Suprapubic skin (tissue), 4 donors: Measurements from ENCODE around the gene CRTC3. TPM values are rescaled to one million over a fixed set of nuclear protein-coding genes. Genes with fewer than 3 reads are reported as not detected.

ENCODE experiments used
- DNase-seq, 2 donors: peaks; one replicate each; pipeline ENCODE4 v3.0.0-alpha.2; 2019; ENCODE audit warnings: low spot score in 2 of 2
- H3K27ac ChIP-seq: fragments of 200-600 bp; sonication (generic); one replicate; pipeline ENCODE4 v1.5.1; 2019
- H3K27me3 ChIP-seq: fragments of 200-600 bp; sonication (generic); one replicate; pipeline ENCODE4 v1.5.1; 2019
- H3K36me3 ChIP-seq: fragments of 200-600 bp; sonication (generic); one replicate; pipeline ENCODE4 v1.5.1; 2019
- H3K4me1 ChIP-seq: fragments of 200-600 bp; sonication (generic); one replicate; pipeline ENCODE4 v1.5.1; 2019
- H3K4me3 ChIP-seq: fragments of 200-600 bp; sonication (generic); one replicate; pipeline ENCODE4 v1.5.1; 2019; ENCODE audit warnings: mild to moderate bottlenecking
- H3K9me3 ChIP-seq: fragments of 200-600 bp; sonication (generic); one replicate; pipeline ENCODE4 v1.5.1; 2019
- EP300 ChIP-seq: sonication (generic); formaldehyde crosslinking; IDR thresholded peaks from one replicate; pipeline ENCODE4 v1.6.1; 2017; ENCODE audit warnings: antibody characterized with exemption
- POLR2A ChIP-seq, 2 donors: fragments of 450-650 bp; IDR thresholded peaks; one replicate each; pipeline ENCODE4 v1.6.1; 2017; ENCODE audit warnings: antibody characterized with exemption in 2 of 2, mild to moderate bottlenecking in 2 of 2, moderate library complexity in 2 of 2
- POLR2AphosphoS5 ChIP-seq, 3 donors: sonication (generic); formaldehyde crosslinking; IDR thresholded peaks; one replicate each; pipeline ENCODE4 v1.6.1; 2017; ENCODE audit warnings: antibody characterized with exemption in 3 of 3
- WGBS: methylation state at CpG from one replicate; pipeline ENCODE4 v1.1.5; 2018; 5-methylcytosine and 5-hydroxymethylcytosine counted together
- total RNA-seq, 4 donors: library from RNA; depleted of rRNA; stranded (reverse); fragments of >200 nt; gene quantifications; one replicate each; pipeline ENCODE4 v1.1.0, GENCODE V29; 2016
- TF ChIP-seq, protein P1 (sequence below), 2 donors: fragments of 200-600 bp in 1 of 2; fragments of 450-650 bp in 1 of 2; sonication (generic) in 1 of 2; IDR thresholded peaks; one replicate each; pipeline ENCODE4 v1.5.1; 2016 to 2019; ENCODE audit warnings: antibody characterized with exemption in 2 of 2, mild to moderate bottlenecking in 1 of 2, moderate library complexity in 1 of 2

CRTC3 gene, protein sequence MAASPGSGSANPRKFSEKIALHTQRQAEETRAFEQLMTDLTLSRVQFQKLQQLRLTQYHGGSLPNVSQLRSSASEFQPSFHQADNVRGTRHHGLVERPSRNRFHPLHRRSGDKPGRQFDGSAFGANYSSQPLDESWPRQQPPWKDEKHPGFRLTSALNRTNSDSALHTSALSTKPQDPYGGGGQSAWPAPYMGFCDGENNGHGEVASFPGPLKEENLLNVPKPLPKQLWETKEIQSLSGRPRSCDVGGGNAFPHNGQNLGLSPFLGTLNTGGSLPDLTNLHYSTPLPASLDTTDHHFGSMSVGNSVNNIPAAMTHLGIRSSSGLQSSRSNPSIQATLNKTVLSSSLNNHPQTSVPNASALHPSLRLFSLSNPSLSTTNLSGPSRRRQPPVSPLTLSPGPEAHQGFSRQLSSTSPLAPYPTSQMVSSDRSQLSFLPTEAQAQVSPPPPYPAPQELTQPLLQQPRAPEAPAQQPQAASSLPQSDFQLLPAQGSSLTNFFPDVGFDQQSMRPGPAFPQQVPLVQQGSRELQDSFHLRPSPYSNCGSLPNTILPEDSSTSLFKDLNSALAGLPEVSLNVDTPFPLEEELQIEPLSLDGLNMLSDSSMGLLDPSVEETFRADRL
- total RNA-seq, result 10 to 100 TPM; 23.6 to 50.4 (median 33.4) TPM

DNA sequence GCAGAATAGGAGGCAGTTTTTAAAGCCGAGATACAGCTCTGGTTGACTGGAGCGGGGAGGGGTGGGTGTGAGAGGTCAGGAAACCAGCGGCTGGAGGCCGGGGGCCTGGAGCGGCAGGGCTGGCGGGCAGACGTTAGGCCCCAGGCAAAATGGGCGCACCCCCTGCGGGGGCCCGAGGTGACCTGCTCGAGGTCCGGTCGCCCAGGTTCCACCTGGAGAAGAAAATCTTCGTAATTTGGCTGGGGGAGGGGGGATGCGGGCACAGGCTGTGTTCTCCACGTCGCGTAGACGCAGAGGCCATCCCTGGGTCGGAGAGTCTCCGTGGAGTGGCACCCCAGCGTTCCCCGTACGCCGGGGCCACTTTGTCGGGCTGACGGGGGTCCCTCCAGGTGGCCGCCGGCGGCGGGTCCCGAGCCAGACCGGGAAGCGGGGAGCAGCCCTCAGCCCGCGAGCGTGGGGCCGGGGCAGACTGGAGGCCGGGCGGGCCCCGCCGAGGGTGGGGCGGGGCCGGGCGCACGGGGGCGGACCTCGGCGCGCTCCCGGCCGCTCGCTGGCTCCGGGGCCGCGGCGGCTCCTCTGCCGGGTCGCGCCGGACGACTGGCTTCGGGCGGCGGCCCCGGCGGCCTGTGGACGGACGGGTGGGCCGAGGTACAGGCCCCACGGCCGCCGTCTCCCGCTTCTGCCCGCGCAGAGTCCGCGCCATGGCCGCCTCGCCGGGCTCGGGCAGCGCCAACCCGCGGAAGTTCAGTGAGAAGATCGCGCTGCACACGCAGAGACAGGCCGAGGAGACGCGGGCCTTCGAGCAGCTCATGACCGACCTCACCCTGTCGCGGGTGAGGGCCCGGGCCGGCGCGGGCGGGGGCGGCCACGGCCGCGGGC, at the start of gene CRTC3:
TSS of gene CRTC3 (plus strand) at position 553 of the 879 bp plus-strand sequence. CDS start at position 702, 149 bp downstream.
- DNase-seq, result peak in 1 of 2 donors; percentile 69
- H3K9me3 ChIP-seq, result no peaks in the 10 kb centered on the region
- 18% methylated on average over 7 of the region's 104 CpGs for WGBS

DNA sequence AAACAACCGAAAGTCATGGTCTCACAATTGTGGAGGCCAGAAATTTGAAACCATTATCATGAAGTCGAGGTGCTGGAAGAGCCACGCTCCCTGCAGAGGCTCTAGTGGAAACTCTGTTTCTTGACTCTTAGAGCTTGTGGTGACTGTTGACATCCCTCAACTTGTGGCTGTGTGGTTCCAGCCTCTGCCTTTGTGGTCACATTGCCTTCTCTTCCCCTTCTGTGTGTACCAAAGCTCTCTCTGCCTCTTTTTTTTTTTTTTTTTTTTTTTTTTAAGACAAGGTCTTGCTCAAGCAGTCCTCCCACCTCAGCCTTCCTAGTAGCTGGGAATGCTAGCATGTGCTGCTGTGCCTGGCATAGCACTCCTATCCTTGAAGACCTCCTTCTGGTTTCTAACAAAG, 48.7 kb upstream of the CRTC3 start:
- H3K4me1 ChIP-seq, result peaks cover 19% of the 10 kb centered on the region
- TF ChIP-seq POLR2AphosphoS5 (IDR thresholded peaks at IDR 0.05) (no peak), POLR2A (IDR thresholded peaks at IDR 0.05) (no peak), EP300 (no peak)
- TF ChIP-seq, protein P1, sequence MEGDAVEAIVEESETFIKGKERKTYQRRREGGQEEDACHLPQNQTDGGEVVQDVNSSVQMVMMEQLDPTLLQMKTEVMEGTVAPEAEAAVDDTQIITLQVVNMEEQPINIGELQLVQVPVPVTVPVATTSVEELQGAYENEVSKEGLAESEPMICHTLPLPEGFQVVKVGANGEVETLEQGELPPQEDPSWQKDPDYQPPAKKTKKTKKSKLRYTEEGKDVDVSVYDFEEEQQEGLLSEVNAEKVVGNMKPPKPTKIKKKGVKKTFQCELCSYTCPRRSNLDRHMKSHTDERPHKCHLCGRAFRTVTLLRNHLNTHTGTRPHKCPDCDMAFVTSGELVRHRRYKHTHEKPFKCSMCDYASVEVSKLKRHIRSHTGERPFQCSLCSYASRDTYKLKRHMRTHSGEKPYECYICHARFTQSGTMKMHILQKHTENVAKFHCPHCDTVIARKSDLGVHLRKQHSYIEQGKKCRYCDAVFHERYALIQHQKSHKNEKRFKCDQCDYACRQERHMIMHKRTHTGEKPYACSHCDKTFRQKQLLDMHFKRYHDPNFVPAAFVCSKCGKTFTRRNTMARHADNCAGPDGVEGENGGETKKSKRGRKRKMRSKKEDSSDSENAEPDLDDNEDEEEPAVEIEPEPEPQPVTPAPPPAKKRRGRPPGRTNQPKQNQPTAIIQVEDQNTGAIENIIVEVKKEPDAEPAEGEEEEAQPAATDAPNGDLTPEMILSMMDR (IDR thresholded peaks at IDR 0.05), result no peak
- H3K27ac ChIP-seq, result no peak overlapping the region
- no peaks in the 10 kb centered on the region for H3K27me3 ChIP-seq
- H3K9me3 ChIP-seq, result no peaks in the 10 kb centered on the region
- peaks cover 89% of the 10 kb centered on the region for H3K36me3 ChIP-seq
- no peak for DNase-seq
- WGBS, result 77% methylated on average over 3 of the region's 3 CpGs
- no peak overlapping the region for H3K4me3 ChIP-seq

More for the DNA sequence above, at the start of gene CRTC3:
- Histone ChIP-seq H3K27me3 (no peaks in the 10 kb centered on the region), H3K4me3 (peak within 1 kb of the TSS; percentile 75), H3K36me3 (no peaks in the 10 kb centered on the region), H3K4me1 (peaks cover 30% of the 10 kb centered on the region), H3K27ac (peak within 1 kb of the TSS; percentile 98)
- TF ChIP-seq POLR2A (IDR thresholded peaks at IDR 0.05) (peak in 1 of 2 donors; percentile 88), POLR2AphosphoS5 (IDR thresholded peaks at IDR 0.05) (no peak), EP300 (no peak)
- TF ChIP-seq, protein P1 (IDR thresholded peaks at IDR 0.05), result no peak

DNA sequence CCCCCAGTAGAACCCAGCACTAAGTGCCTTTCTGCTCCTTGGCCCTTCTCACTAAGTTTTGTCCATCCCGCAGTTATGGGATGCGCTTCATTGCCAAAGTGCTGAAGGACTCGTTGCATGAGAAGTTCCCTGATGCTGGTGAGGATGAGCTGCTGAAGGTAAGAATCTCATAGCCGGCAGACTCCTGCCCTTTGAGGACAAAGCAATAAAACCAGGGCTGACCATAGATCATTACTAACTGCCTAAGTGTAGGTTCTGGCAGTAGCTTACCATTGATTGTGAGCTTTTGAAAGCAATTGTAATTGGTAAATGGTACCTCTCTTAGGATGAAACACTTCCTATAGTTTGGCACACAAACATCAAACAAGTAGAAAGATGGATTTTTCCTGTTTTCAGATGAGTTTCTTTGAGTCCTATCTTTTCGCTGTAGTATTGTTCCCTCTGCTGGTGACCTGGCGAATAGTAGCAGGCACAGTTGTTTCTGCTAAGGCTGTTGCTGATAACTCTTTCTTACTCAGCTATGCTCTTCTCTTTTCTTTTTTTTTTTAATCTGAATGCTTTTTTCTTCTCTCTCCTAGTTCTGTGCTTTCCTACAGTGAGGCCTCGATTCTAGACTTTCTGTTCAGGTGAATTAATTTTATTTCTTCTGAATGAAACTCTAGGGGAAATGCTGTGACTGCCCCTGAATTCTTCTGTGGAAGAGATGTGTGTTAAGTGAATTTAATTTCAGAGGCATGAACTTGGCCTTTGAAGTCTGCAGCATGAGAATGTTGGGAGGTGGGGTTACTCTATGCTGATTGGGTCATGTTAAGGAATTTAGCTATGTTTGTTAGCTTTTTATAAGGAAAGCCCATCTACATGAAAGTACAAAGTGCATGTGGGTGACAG, 47.4 kb upstream of the CRTC3 start:
- H3K27ac ChIP-seq, result no peak overlapping the region
- no peaks in the 10 kb centered on the region for H3K27me3 ChIP-seq
- H3K4me1 ChIP-seq, result peaks cover 19% of the 10 kb centered on the region
- peaks cover 89% of the 10 kb centered on the region for H3K36me3 ChIP-seq
- no peak overlapping the region for H3K4me3 ChIP-seq
- TF ChIP-seq, protein P1 (IDR thresholded peaks at IDR 0.05), result peak; percentile 54 to 67
- TF ChIP-seq POLR2A (IDR thresholded peaks at IDR 0.05), result no peak
- DNase-seq, result no peak
- no peaks in the 10 kb centered on the region for H3K9me3 ChIP-seq
- 59% methylated on average over 7 of the region's 7 CpGs for WGBS

DNA sequence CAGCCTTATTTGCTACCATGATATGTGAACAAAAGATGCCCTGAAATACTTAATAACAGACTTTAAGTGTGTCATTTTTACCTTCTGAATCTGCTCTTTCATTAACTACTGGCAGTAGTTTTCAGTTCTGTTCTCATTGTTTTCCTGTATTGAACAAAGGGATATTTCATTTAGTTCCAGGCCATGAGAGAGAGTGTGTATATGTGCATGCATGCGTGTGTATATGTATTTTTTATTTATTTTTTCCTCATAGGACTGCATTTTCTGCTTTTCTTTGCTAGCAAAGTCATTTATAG, 46.8 kb upstream of the CRTC3 start:
- DNase-seq, result no peak
- 24% methylated on average over 1 of the region's 1 CpG for WGBS
- Histone ChIP-seq H3K36me3 (peaks cover 89% of the 10 kb centered on the region), H3K27me3 (no peaks in the 10 kb centered on the region), H3K27ac (no peak overlapping the region), H3K9me3 (no peaks in the 10 kb centered on the region), H3K4me3 (no peak overlapping the region), H3K4me1 (peaks cover 19% of the 10 kb centered on the region)
- no peak for TF ChIP-seq POLR2A (IDR thresholded peaks at IDR 0.05)
- TF ChIP-seq, protein P1 (IDR thresholded peaks at IDR 0.05), result no peak
- no peak for TF ChIP-seq POLR2AphosphoS5 (IDR thresholded peaks at IDR 0.05)
- no peak for TF ChIP-seq EP300
